H4 (cell line): ENCODE measurements around the gene TLCD5. TPM values are rescaled to one million over a fixed set of nuclear protein-coding genes. Genes with fewer than 3 reads are reported as not detected.

Experiments used
- total RNA-seq: library from RNA; depleted of rRNA; stranded (reverse); fragments of >200 nt; shearing (Covaris generic); gene quantifications from 2 replicates; pipeline ENCODE4 v1.2.3, GENCODE V29; 2014; rRNA removed

TLCD5 gene
- total RNA-seq, 1 experiment from 2014 or later = 6.3 TPM

Other genes with a start within 250 kb of the TLCD5 start
- gene TRIM29, start 187.2 kb upstream of the TLCD5 start, total RNA-seq = 1.4 and 2.8 TPM in 2 replicates
- 33.5 and 44.5 TPM in 2 replicates for gene OAF, start 114.3 kb upstream of the TLCD5 start, total RNA-seq
- 0.10 and 1.4 TPM in 2 replicates for gene POU2F3, start 85.2 kb upstream of the TLCD5 start, total RNA-seq
- 24.1 and 33.9 TPM in 2 replicates for gene ARHGEF12, start 11.1 kb downstream of the TLCD5 start, total RNA-seq
- 0.14 and 0.27 TPM in 2 replicates for gene GRIK4, start 186.4 kb downstream of the TLCD5 start, total RNA-seq